Sciatic nerve (tissue), 2 donors: ENCODE results near the gene CLOCK. TPM values are rescaled to one million over a fixed set of nuclear protein-coding genes. Genes with fewer than 3 reads are reported as not detected.

Experiments
- ATAC-seq: fragments of 200-7000 bp; cut with Tn5 transposase; one replicate; pipeline ENCODE4 v1.9.1; 2020; ENCODE audit warnings: mild to moderate bottlenecking, moderate library complexity
- DNase-seq: peaks from one replicate; pipeline ENCODE4 v3.0.0-alpha.2; 2020; ENCODE audit warnings: low spot score
- intact Hi-C: fragments of 100-400 bp; cut with DNase I; formaldehyde crosslinking; loops from one replicate; pipeline ENCODE4 v1.14.2; 2022
- total RNA-seq: library from RNA; stranded (reverse); fragmentation: NEBNext Ultra II Directional; extraction: Animal tissue kit (Norgen Biotek cat#: 25700); gene quantifications from one replicate; pipeline ENCODE4 v1.2.1, GENCODE V29; 2021
- donor health status: DM: no; HTN: no; CAD: no.
- donor health status: DM: no; HTN: no; CAD: no.

The CLOCK gene
- total RNA-seq, 1 donor from 2014 or later, result 31.1 TPM

- intact Hi-C loops, result no loop called here
- peak; percentile 88 for DNase-seq
- ATAC-seq, result peak; percentile 73
Observed at GRCh38 chr4:55545641-55546505, 836 bp downstream of the CLOCK start.

- no peak for DNase-seq
- intact Hi-C loops, result no loop called here
- no peak for ATAC-seq
Observed at GRCh38 chr4:55545151-55545550, 1.6 kb downstream of the CLOCK start.

GRCh38 chr4:55543858-55544257 is 2.9 kb downstream of the CLOCK start:
- no peak for DNase-seq
- ATAC-seq, result no peak
- intact Hi-C loops, result no loop called here

- intact Hi-C loops, result no loop called here
- no peak for ATAC-seq
- no peak for DNase-seq
Observed at GRCh38 chr4:55540271-55540670, 6.4 kb downstream of the CLOCK start.

GRCh38 chr4:55539658-55540057 is 7.1 kb downstream of the CLOCK start:
- intact Hi-C loops, result no loop called here
- ATAC-seq (no peak), DNase-seq (no peak)

- DNase-seq (no peak), ATAC-seq (no peak)
- intact Hi-C loops, result no loop called here
Observed at GRCh38 chr4:55538531-55538930, 8.2 kb downstream of the CLOCK start.

- intact Hi-C loops, result loop anchor here (5.0 kb wide), 1 partner anchor 1838 kb away; no protein-coding TSS in a partner anchor
- DNase-seq (no peak), ATAC-seq (no peak)
Observed at GRCh38 chr4:55534306-55534705, 12.4 kb downstream of the CLOCK start.

- intact Hi-C loops, result loop anchor here (5.0 kb wide), 1 partner anchor 1842 kb away; no protein-coding TSS in a partner anchor
- DNase-seq (no peak), ATAC-seq (no peak)
Observed at GRCh38 chr4:55530691-55531090, 16.0 kb downstream of the CLOCK start.

- intact Hi-C loops, result loop anchor here (5.0 kb wide), 1 partner anchor 1842 kb away; no protein-coding TSS in a partner anchor
- ATAC-seq, result no peak
- no peak for DNase-seq
Observed at GRCh38 chr4:55530167-55530566, 16.5 kb downstream of the CLOCK start.

GRCh38 chr4:55528491-55528890 is 18.2 kb downstream of the CLOCK start:
- intact Hi-C loops, result no loop called here
- no peak for ATAC-seq

GRCh38 chr4:55524844-55525571 is 21.7 kb downstream of the CLOCK start:
- DNase-seq, result no peak
- ATAC-seq, result no peak
- intact Hi-C loops, result no loop called here

More at GRCh38 chr4:55528491-55528890, 18.2 kb downstream of the CLOCK start:
- DNase-seq, result no peak

GRCh38 chr4:55518442-55518841 is 28.3 kb downstream of the CLOCK start:
- ATAC-seq (no peak), DNase-seq (no peak)
- intact Hi-C loops, result no loop called here

- DNase-seq (no peak), ATAC-seq (no peak)
- intact Hi-C loops, result no loop called here
Observed at GRCh38 chr4:55517526-55518229, 29.0 kb downstream of the CLOCK start.

GRCh38 chr4:55512922-55513571 is 33.7 kb downstream of the CLOCK start:
- no peak for ATAC-seq
- intact Hi-C loops, result no loop called here
- DNase-seq, result no peak

- intact Hi-C loops, result no loop called here
- no peak for ATAC-seq
- DNase-seq, result no peak
Observed at GRCh38 chr4:55512077-55512476, 34.6 kb downstream of the CLOCK start.

GRCh38 chr4:55510685-55511084 is 36.0 kb downstream of the CLOCK start:
- ATAC-seq, result no peak
- no peak for DNase-seq
- intact Hi-C loops, result no loop called here

- no peak for DNase-seq
- no peak for ATAC-seq
- intact Hi-C loops, result no loop called here
Observed at GRCh38 chr4:55509266-55509665, 37.4 kb downstream of the CLOCK start.

- DNase-seq (no peak), ATAC-seq (no peak)
- intact Hi-C loops, result no loop called here
Observed at GRCh38 chr4:55507612-55508011, 39.1 kb downstream of the CLOCK start.

- intact Hi-C loops, result no loop called here
- no peak for ATAC-seq
- no peak for DNase-seq
Observed at GRCh38 chr4:55503169-55503568, 43.5 kb downstream of the CLOCK start.
